CD4-positive, alpha-beta T cell (primary cell): ENCODE data around the gene OR2AT4. TPM values are rescaled to one million over a fixed set of nuclear protein-coding genes. Genes with fewer than 3 reads are reported as not detected.

Experiments
- ATAC-seq: fragments of 200-7000 bp; cut with Tn5 transposase; one replicate; pipeline ENCODE4 v1.10.0; 2022; ENCODE audit warnings: mild to moderate bottlenecking; ENCODE audit not compliant: poor library complexity
- CTCF ChIA-PET: fragments of 350-600 bp; sonication (Branson Sonifier 250); formaldehyde crosslinking; loops from one replicate; lab custom pipeline; 2021; ENCODE audit warnings: antibody characterized with exemption, inconsistent platforms; lab: Charles Lee
- POLR2A ChIA-PET: fragments of 350-600 bp; sonication (Branson Sonifier 250); formaldehyde crosslinking; loops from one replicate; lab custom pipeline; 2021; ENCODE audit warnings: antibody characterized with exemption, inconsistent platforms; lab: Charles Lee
- DNase-seq, 14 experiments: peaks; one replicate each; pipeline ENCODE4 v3.0.0-alpha.2; 2013 to 2020; ENCODE audit warnings: mixed read lengths in 2 of 14
- H3K27ac ChIP-seq, 2 donors: one replicate each; pipeline versions ENCODE4 v1.5.1 to v1.7.0; 2013; ENCODE audit warnings: low read length in 2 of 2, low read depth in 1 of 2, mild to moderate bottlenecking in 1 of 2
- H3K27me3 ChIP-seq, 2 experiments: 1 replicate in 1 of 2; 2 replicates in 1 of 2; pipeline versions ENCODE4 v1.6.1 to v1.7.0; 2013; ENCODE audit warnings: low read length in 2 of 2, control low read depth in 1 of 2, mild to moderate bottlenecking in 1 of 2, moderate library complexity in 1 of 2; ENCODE audit not compliant: insufficient read depth in 2 of 2, control insufficient read depth in 1 of 2
- H3K36me3 ChIP-seq: one replicate; pipeline ENCODE4 v1.6.1; 2013; ENCODE audit warnings: low read length, control low read depth; ENCODE audit not compliant: insufficient read depth
- H3K4me1 ChIP-seq: one replicate; pipeline ENCODE4 v1.6.1; 2013; ENCODE audit warnings: low read length, control low read depth; ENCODE audit not compliant: insufficient read depth
- H3K4me3 ChIP-seq: one replicate; pipeline ENCODE4 v1.5.1; 2013; ENCODE audit warnings: mild to moderate bottlenecking, low read length, moderate library complexity
- H3K9me3 ChIP-seq, 2 experiments: 1 replicate in 1 of 2; 2 replicates in 1 of 2; pipeline versions ENCODE4 v1.6.1 to v1.7.0; 2013; ENCODE audit warnings: low read length in 2 of 2, mild to moderate bottlenecking in 2 of 2, control low read depth in 1 of 2, moderate library complexity in 1 of 2; ENCODE audit not compliant: control insufficient read depth in 1 of 2, insufficient read depth in 1 of 2
- H3K27ac Mint-ChIP-seq: one replicate; pipeline ENCODE4 v1.8.0; 2020; ENCODE audit warnings: mixed read lengths
- H3K27me3 Mint-ChIP-seq: one replicate; pipeline ENCODE4 v1.8.0; 2021; ENCODE audit warnings: mixed read lengths
- H3K36me3 Mint-ChIP-seq: one replicate; pipeline ENCODE4 v1.8.0; 2021; ENCODE audit warnings: low read depth, mixed read lengths
- H3K4me1 Mint-ChIP-seq: one replicate; pipeline ENCODE4 v1.8.0; 2021; ENCODE audit warnings: low read depth, mixed read lengths
- H3K4me3 Mint-ChIP-seq: one replicate; pipeline ENCODE4 v1.8.0; 2020; ENCODE audit warnings: mild to moderate bottlenecking, mixed read lengths
- H3K9me3 Mint-ChIP-seq: one replicate; pipeline ENCODE4 v1.8.0; 2020; ENCODE audit warnings: mixed read lengths
- intact Hi-C, 2 experiments: fragments of 100-400 bp; cut with DNase I in 1 of 2; cut with micrococcal nuclease in 1 of 2; formaldehyde crosslinking; loops; one replicate each; pipeline versions ENCODE4 v1.15.1 to v1.9.0; 2023 to 2025; cut with DNase I, micrococcal nuclease
- total RNA-seq, 174 experiments: library from RNA in 2 of 174; stranded (reverse) in 2 of 174; gene quantifications; one replicate each; pipeline ENCODE4 v1.2.3 and lab custom pipeline; 2021 to 2026
- TF ChIP-seq, protein P1 (sequence below): fragments of 200-600 bp; IDR thresholded peaks from one replicate; pipeline ENCODE4 v1.8.0; 2022; ENCODE audit warnings: antibody characterized with exemption, mild to moderate bottlenecking

The OR2AT4 gene
- total RNA-seq, 2 experiments from 2014 or later, result not detected

DNA sequence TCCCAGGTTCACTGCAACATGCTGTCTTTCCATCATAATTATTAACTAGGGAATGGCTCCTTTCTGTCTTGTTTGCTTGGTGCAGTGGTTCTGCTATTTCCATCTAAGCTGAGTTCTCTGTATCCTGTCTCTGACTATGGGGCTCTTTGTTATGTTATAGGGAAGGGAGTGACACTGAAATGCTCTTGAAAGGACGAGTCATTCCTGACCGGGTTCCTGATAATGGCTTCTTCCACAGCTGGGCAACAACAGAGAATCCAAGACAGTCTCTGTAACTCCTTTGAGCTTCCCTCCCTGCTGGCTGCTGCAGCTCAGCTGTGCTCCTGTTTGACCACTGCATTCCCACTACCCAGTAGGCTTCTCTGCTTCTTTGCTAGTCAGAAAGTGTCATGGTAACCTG is 24.1 kb downstream of the OR2AT4 start:
- H3K4me3 ChIP-seq, result no peak overlapping the region
- peaks cover 0 to 6% of the 10 kb centered on the region in 2 experiments for H3K9me3 ChIP-seq
- ChIA-PET CTCF (no interaction called here), POLR2A (no interaction called here)
- DNase-seq (no peak), ATAC-seq (no peak)
- H3K27me3 ChIP-seq, result peaks cover 12 to 17% of the 10 kb centered on the region in 2 experiments
- intact Hi-C loops, result no loop called here
- Mint-ChIP-seq H3K27ac (no peak overlapping the region), H3K27me3 (peaks cover 52% of the 10 kb centered on the region), H3K36me3 (no peaks in the 10 kb centered on the region), H3K4me1 (no peaks in the 10 kb centered on the region), H3K9me3 (no peaks in the 10 kb centered on the region), H3K4me3 (no peak overlapping the region)
- TF ChIP-seq, protein P1, sequence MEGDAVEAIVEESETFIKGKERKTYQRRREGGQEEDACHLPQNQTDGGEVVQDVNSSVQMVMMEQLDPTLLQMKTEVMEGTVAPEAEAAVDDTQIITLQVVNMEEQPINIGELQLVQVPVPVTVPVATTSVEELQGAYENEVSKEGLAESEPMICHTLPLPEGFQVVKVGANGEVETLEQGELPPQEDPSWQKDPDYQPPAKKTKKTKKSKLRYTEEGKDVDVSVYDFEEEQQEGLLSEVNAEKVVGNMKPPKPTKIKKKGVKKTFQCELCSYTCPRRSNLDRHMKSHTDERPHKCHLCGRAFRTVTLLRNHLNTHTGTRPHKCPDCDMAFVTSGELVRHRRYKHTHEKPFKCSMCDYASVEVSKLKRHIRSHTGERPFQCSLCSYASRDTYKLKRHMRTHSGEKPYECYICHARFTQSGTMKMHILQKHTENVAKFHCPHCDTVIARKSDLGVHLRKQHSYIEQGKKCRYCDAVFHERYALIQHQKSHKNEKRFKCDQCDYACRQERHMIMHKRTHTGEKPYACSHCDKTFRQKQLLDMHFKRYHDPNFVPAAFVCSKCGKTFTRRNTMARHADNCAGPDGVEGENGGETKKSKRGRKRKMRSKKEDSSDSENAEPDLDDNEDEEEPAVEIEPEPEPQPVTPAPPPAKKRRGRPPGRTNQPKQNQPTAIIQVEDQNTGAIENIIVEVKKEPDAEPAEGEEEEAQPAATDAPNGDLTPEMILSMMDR, result no peak
- no peak overlapping the region for H3K27ac ChIP-seq
- H3K4me1 ChIP-seq, result no peaks in the 10 kb centered on the region
- no peaks in the 10 kb centered on the region for H3K36me3 ChIP-seq

DNA sequence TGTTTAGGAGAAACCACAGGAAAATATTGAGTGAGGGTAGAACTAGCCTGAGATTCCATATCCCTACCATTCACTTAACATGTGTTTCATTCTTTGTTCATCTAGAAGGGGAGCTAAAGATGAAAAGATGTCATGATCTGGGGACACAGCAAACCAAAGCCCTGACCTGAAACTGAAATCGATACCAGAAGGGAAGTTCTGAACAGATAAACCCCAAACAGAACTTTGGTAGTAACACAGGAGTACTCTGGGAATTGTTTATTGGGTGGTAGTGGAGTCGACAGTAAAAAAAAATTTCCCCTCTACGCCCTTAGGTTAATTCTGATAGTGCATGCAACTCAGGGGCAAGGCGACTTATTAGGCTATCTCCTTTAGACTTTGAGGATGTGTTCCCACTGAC is 27.2 kb downstream of the OR2AT4 start:
- intact Hi-C loops, result no loop called here
- Histone ChIP-seq H3K36me3 (no peaks in the 10 kb centered on the region), H3K27ac (no peak overlapping the region), H3K9me3 (peaks cover 0 to 6% of the 10 kb centered on the region in 2 experiments), H3K4me1 (no peaks in the 10 kb centered on the region), H3K4me3 (no peak overlapping the region), H3K27me3 (peaks cover 17 to 18% of the 10 kb centered on the region in 2 experiments)
- TF ChIP-seq, protein P1, result no peak
- ChIA-PET POLR2A (interaction anchor here (1.2 kb wide), 1 partner anchor 192 kb away, joined by 3 read pairs; no protein-coding TSS in a partner anchor), CTCF (no interaction called here)
- Mint-ChIP-seq H3K9me3 (no peaks in the 10 kb centered on the region), H3K4me1 (no peaks in the 10 kb centered on the region), H3K4me3 (no peak overlapping the region), H3K36me3 (no peaks in the 10 kb centered on the region), H3K27me3 (peaks cover 64% of the 10 kb centered on the region), H3K27ac (no peak overlapping the region)
- no peak for ATAC-seq
- no peak for DNase-seq

DNA sequence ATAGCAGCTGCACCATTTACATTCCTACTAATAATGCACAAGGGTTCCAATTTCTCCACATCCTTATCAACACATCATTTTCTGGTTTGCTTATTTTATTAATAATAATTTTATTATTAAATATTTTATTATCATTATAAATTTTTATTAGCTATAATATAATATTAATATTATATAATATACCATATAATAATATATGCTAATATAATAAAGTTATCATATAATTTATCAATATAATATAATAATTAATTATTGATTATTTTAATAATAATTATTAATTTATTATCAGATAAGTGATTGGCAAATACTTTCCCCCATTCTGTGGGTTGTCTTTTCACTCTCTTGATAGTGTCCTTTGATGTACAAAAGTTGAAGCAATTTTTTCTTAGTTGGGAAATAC is 27.7 kb downstream of the OR2AT4 start:
- no peaks in the 10 kb centered on the region for H3K36me3 ChIP-seq
- intact Hi-C loops, result no loop called here
- POLR2A ChIA-PET, result interaction anchor here (1.2 kb wide), 1 partner anchor 193 kb away, joined by 3 read pairs; no protein-coding TSS in a partner anchor
- H3K36me3 Mint-ChIP-seq, result no peaks in the 10 kb centered on the region
- no peak overlapping the region for H3K4me3 ChIP-seq
- no peak overlapping the region for H3K27ac ChIP-seq
- no peak for ATAC-seq
- H3K4me1 Mint-ChIP-seq, result no peaks in the 10 kb centered on the region
- H3K27me3 ChIP-seq, result peaks cover 17 to 18% of the 10 kb centered on the region in 2 experiments
- CTCF ChIA-PET, result no interaction called here
- H3K27ac Mint-ChIP-seq, result no peak overlapping the region
- no peaks in the 10 kb centered on the region for H3K4me1 ChIP-seq
- peaks cover 64% of the 10 kb centered on the region for H3K27me3 Mint-ChIP-seq
- H3K4me3 Mint-ChIP-seq, result no peak overlapping the region
- TF ChIP-seq, protein P1, result no peak
- no peaks in the 10 kb centered on the region for H3K9me3 Mint-ChIP-seq
- H3K9me3 ChIP-seq, result peaks cover 0 to 6% of the 10 kb centered on the region in 2 experiments
- DNase-seq, result no peak
